ENCODE data around the gene MYO5B.

The MYO5B gene

DNA sequence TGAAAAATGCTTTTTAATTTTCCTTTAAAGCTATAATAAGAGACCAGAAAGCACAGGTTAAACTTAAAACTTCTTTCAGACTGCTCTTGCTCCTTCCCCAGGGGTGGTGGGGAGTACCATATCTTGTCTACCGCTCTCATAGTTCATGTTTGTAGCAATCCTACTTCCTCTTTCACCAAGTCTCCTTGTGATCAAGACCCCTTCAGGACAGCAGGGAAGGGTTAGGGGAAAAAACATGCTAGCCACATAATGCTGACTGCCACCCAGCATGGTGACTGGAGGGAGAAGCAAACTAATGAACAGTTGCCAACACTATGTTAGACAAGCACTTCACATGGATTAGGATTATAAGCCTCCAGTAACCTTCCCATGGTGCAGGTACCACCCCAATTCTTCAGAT lies 8.6 kb downstream of the MYO5B start:
- no peak for TF ChIP-seq CTCF (conservative IDR thresholded peaks at IDR 0.05)
- no peak overlapping the region for H3K27ac ChIP-seq

DNA sequence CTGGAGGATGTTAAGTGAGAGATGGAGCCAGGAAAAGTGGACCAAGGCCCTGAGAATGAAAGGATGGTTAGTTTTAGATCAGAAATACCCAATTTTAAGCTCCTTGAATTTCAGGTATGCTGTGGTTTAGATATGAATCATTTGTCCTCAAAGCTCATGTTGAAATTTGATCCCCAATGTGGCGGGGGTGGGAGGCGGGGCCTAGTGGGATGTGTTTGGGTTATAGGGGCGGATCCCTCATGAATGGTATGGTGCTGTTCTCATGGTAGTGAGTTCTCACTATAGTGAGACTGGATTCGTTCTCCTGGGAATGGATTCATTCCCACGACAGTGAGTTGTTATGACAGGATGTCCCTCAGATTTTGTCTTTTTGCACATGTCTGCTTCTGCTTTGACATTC lies 11.4 kb downstream of the MYO5B start:
- H3K27ac ChIP-seq = no peak overlapping the region
- TF ChIP-seq CTCF (conservative IDR thresholded peaks at IDR 0.05) = no peak

- no peak overlapping the region for H3K27ac ChIP-seq
- no peak for TF ChIP-seq CTCF (conservative IDR thresholded peaks at IDR 0.05)
Measured at GRCh38 chr18:50182511-50182910, 12.4 kb downstream of the MYO5B start.

GRCh38 chr18:50181590-50181989 lies 13.4 kb downstream of the MYO5B start:
- no peak overlapping the region for H3K27ac ChIP-seq
- TF ChIP-seq CTCF (conservative IDR thresholded peaks at IDR 0.05) = no peak

DNA sequence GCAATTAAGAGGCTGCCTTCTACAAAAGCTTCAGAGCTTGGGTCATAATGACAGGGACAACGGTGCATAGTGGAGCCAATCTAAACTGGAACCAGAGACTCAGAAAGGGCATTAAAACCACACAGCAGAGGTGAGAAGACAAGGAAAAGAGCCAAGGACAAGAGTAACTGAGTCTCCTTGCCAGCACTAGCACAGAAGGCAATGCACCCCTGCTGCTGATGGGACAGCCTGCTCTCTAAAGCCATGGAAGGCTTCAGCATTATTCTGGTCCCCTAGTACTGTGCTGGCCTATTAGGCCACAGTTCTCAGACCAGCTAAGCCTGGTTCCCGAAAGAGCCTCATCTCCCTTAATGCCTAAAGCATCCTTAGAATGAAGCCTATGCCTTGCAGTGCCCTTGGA lies 15.5 kb downstream of the MYO5B start:
- TF ChIP-seq CTCF (conservative IDR thresholded peaks at IDR 0.05) = no peak
- no peak overlapping the region for H3K27ac ChIP-seq

GRCh38 chr18:50177294-50177992 lies 17.5 kb downstream of the MYO5B start:
- TF ChIP-seq CTCF (conservative IDR thresholded peaks at IDR 0.05) = no peak
- peak overlapping the region; percentile 46 for H3K27ac ChIP-seq

GRCh38 chr18:50172367-50172766 lies 22.6 kb downstream of the MYO5B start:
- no peak for TF ChIP-seq CTCF (conservative IDR thresholded peaks at IDR 0.05)
- H3K27ac ChIP-seq = no peak overlapping the region

Measured in VCaP (cell line).